Measurements from ENCODE around the gene PGAP3.

The PGAP3 gene

GRCh38 chr17:39655105-39655504 is 32.8 kb downstream of the PGAP3 start:
- no peak for DNase-seq

GRCh38 chr17:39653662-39654331 is 34.1 kb downstream of the PGAP3 start:
- DNase-seq: peak; percentile 67

GRCh38 chr17:39653316-39653661 is 34.6 kb downstream of the PGAP3 start:
- no peak for DNase-seq

GRCh38 chr17:39652587-39653315 is 35.1 kb downstream of the PGAP3 start:
- no peak for DNase-seq

- no peak for DNase-seq
Measured at GRCh38 chr17:39651923-39652586, 35.8 kb downstream of the PGAP3 start.

- DNase-seq: no peak
Measured at GRCh38 chr17:39650121-39650579, 37.7 kb downstream of the PGAP3 start.

GRCh38 chr17:39648616-39649366 is 39.1 kb downstream of the PGAP3 start:
- no peak for DNase-seq

- DNase-seq: no peak
Measured at GRCh38 chr17:39647256-39647655, 40.6 kb downstream of the PGAP3 start.

GRCh38 chr17:39643271-39643670 is 44.6 kb downstream of the PGAP3 start:
- DNase-seq: no peak

GRCh38 chr17:39642291-39643074 is 45.4 kb downstream of the PGAP3 start:
- DNase-seq: no peak

GRCh38 chr17:39641883-39642282 is 46.0 kb downstream of the PGAP3 start:
- no peak for DNase-seq

GRCh38 chr17:39641097-39641496 is 46.8 kb downstream of the PGAP3 start:
- no peak for DNase-seq

GRCh38 chr17:39640591-39641031 is 47.2 kb downstream of the PGAP3 start:
- DNase-seq: no peak

- DNase-seq: no peak
Measured at GRCh38 chr17:39639566-39640458, 48.0 kb downstream of the PGAP3 start.

GRCh38 chr17:39639043-39639442 is 48.8 kb downstream of the PGAP3 start:
- no peak for DNase-seq

- no peak for DNase-seq
Measured at GRCh38 chr17:39638317-39638716, 49.5 kb downstream of the PGAP3 start.

GRCh38 chr17:39636927-39637736 is 50.7 kb downstream of the PGAP3 start, which contains the start of gene STARD3:
Gene STARD3, plus strand, starts transcription at chr17:39637144. Its CDS starts 16,388 bp downstream, at chr17:39653532.
- peak; percentile 89 for DNase-seq

GRCh38 chr17:39636587-39636926 is 51.3 kb downstream of the PGAP3 start:
- DNase-seq: no peak

GRCh38 chr17:39635614-39636176 is 52.2 kb downstream of the PGAP3 start:
- no peak for DNase-seq

GRCh38 chr17:39634384-39634871 is 53.4 kb downstream of the PGAP3 start:
- DNase-seq: no peak
